ENCODE results near the gene PEAR1. TPM values are rescaled to one million over a fixed set of nuclear protein-coding genes. Genes with fewer than 3 reads are reported as not detected.

Gene PEAR1
- total and polyA plus RNA-seq, 2 of the 8 experiments (the other 6 are each of a cell fraction or from before 2014, with no cell fraction given), result 0.63 to 0.71 TPM

DNA sequence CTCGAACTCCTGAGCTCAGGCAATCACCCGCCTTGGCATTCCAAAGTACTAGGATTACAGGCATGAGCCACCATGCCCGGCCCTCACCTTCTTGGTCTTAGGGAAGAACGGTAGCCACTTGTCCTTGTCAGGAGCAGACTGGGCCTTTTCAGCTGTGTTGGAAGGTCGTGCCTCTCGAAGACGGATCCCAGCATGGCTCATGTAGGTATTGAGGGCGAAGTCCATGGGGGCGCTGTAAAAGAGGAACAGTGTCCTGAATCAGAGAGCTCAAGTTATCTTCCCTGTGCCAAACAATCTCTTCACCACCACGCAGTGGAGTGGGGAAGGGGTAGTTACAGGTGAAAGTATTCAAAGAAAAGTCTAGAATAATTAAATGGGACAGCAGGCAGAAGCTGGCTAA is 62.8 kb downstream of the PEAR1 start:
- no peak for DNase-seq (ENCODE audit: low read depth in 1 of 2, low spot score in 2 of 2)
- Histone ChIP-seq H3K36me3 (ENCODE audit: control insufficient read depth in 2 of 4, insufficient read depth in 4 of 4, low read length in 3 of 4) (peaks cover 17 to 67% (median 46%) of the 10 kb centered on the region in 4 experiments; a peak in 7 of 8 replicates), H3K23ac (ENCODE audit: insufficient read length) (no peak overlapping the region)

More for the DNA sequence above, 62.8 kb downstream of the PEAR1 start:
- Histone ChIP-seq H3K27ac (ENCODE audit: low read depth, low read length) (no peak overlapping the region), H2BK120ac (replicated peaks; ENCODE audit: low read depth, low read length) (no peak overlapping the region), H3K79me1 (ENCODE audit: low read depth, low read length) (no peaks in the 10 kb centered on the region), H3K56ac (replicated peaks; ENCODE audit: insufficient read length, low read depth, low read length) (no peak overlapping the region), H3K4me2 (ENCODE audit: insufficient read depth in 1 of 2, low read depth in 2 of 2, low read length in 2 of 2) (no peak overlapping the region), H3K79me2 (ENCODE audit: control insufficient read depth in 1 of 2, insufficient read depth in 2 of 2, low read length in 2 of 2) (no peaks in the 10 kb centered on the region), H3K4ac (replicated peaks; ENCODE audit: insufficient read length, low read depth, low read length) (no peak overlapping the region), H2AFZ (ENCODE audit: low read length) (no peak overlapping the region), H4K5ac (ENCODE audit: insufficient read length, low read depth, low read length) (no peak overlapping the region), H3K14ac (ENCODE audit: insufficient read length) (no peak overlapping the region), H2AK5ac (ENCODE audit: low read depth, low read length) (no peak overlapping the region), H3K4me1 (replicated peaks in 1 of 4; ENCODE audit: control insufficient read depth in 3 of 4, insufficient read depth in 4 of 4, low read length in 3 of 4) (no peaks in the 10 kb centered on the region), H3K9me3 (ENCODE audit: insufficient read depth in 2 of 2, low read depth in 1 of 2, low read length in 1 of 2) (no peaks in the 10 kb centered on the region), H4K91ac (replicated peaks; ENCODE audit: insufficient read length, low read length) (no peak overlapping the region), H2BK15ac (ENCODE audit: low read length) (no peak overlapping the region), H3K23me2 (ENCODE audit: low read depth, low read length) (no peaks in the 10 kb centered on the region), H4K20me1 (replicated peaks in 1 of 2; ENCODE audit: control insufficient read depth in 1 of 2, insufficient read depth in 2 of 2, low read length in 2 of 2) (peaks cover 0 to 2% of the 10 kb centered on the region in 2 experiments), H3K18ac (ENCODE audit: extremely low read depth, low read length) (no peak overlapping the region), H2BK5ac (ENCODE audit: low read depth, low read length) (no peak overlapping the region), H3K27me3 (replicated peaks in 1 of 4; ENCODE audit: control insufficient read depth in 3 of 4, extremely low read depth in 1 of 4, insufficient read depth in 3 of 4, low read length in 3 of 4) (no peaks in the 10 kb centered on the region), H3K4me3 (ENCODE audit: extremely low read depth in 1 of 4, insufficient read depth in 2 of 4, low read depth in 3 of 4, low read length in 4 of 4) (no peak overlapping the region), H4K8ac (ENCODE audit: extremely low read depth, insufficient read depth, low read length) (no peak overlapping the region), H2BK20ac (ENCODE audit: low read length) (no peak overlapping the region), H2BK12ac (ENCODE audit: low read depth, low read length) (no peak overlapping the region), H3K9ac (replicated peaks in 1 of 4; ENCODE audit: extremely low read depth in 1 of 4, low read depth in 3 of 4, low read length in 3 of 4) (no peak overlapping the region)
- 86% methylated on average over 10 of the region's 10 CpGs; no CpG with 5 or more reads in 1 of the 2 experiments for whole genome bisulfite sequencing, 2 experiments (ENCODE audit: extremely low coverage in 1 of 2, insufficient coverage in 1 of 2, insufficient read length in 1 of 2, insufficient replicate concordance in 2 of 2, low coverage in 1 of 2, low lambda C conversion rate in 2 of 2, missing lambda C conversion rate in 1 of 2)
- TF ChIP-seq, protein P1, sequence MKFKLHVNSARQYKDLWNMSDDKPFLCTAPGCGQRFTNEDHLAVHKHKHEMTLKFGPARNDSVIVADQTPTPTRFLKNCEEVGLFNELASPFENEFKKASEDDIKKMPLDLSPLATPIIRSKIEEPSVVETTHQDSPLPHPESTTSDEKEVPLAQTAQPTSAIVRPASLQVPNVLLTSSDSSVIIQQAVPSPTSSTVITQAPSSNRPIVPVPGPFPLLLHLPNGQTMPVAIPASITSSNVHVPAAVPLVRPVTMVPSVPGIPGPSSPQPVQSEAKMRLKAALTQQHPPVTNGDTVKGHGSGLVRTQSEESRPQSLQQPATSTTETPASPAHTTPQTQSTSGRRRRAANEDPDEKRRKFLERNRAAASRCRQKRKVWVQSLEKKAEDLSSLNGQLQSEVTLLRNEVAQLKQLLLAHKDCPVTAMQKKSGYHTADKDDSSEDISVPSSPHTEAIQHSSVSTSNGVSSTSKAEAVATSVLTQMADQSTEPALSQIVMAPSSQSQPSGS (IDR thresholded peaks at IDR 0.05; ENCODE audit: low read length), result no peak
- TF ChIP-seq TBP (IDR thresholded peaks at IDR 0.05; ENCODE audit: low read depth, low read length), result no peak
- TF ChIP-seq SP2 (IDR thresholded peaks at IDR 0.05; ENCODE audit: low read length), result no peak
- no peak for TF ChIP-seq GTF2F1 (IDR thresholded peaks at IDR 0.05; ENCODE audit: borderline replicate concordance, low read depth, low read length)
- no peak for TF ChIP-seq KDM1A (IDR thresholded peaks at IDR 0.05; ENCODE audit: borderline replicate concordance, low read length)
- TF ChIP-seq YY1 (IDR thresholded peaks at IDR 0.05; ENCODE audit: low read depth, low read length), result no peak
- ChIA-PET POLR2A (ENCODE audit: partially characterized antibody) (no interaction called here), CTCF (ENCODE audit: partially characterized antibody) (interaction anchor here (0.7 to 2.4 kb wide), 10 partner anchors 8 to 134 kb away, joined by 3 to 11 read pairs (median 4); no protein-coding TSS in a partner anchor)
- no peak for FAIRE-seq
